ENCODE data around the gene PTPN5.

PTPN5 gene

GRCh38 chr11:18772211-18772610 lies 19.4 kb downstream of the PTPN5 start:
- no peak for DNase-seq

DNA sequence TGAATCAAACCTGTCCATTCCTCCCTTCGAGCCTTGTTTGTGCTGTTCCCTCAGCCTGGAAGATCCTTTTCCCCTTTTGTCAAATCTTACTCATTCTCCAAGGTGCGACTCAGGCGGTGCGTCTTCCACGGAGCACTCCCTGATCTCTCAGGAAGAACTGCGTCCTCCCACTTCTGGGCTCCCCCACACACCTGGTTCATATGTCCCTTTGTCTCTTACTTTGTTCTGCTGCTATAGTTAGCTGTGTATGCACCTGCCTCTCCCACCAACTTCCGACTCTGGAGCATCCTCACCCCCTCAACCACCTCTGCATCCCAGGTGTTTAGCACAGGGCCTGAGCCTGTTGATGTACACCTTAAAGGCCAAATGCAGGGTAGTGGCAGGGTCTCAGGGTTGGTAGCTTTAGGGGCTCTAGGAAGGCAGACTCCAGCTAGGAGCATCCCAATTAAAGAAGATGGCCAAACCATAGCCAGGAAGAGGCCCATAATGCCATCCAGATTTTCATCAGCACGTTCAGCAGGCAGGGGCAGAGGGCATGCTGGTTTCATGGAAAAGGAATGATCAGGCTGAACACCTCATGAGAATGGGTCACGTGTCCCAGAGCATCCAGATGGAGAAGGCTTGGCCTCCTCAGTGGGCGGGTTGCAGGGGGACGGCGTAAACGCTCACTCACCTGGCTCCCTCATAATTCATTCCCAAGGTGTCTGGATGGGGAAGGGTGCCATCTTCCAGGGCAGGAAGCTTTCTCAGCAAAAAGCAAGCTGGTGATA lies 20.1 kb downstream of the PTPN5 start:
- no peak for DNase-seq

- DNase-seq = no peak
Observed at GRCh38 chr11:18770479-18771125, 21.0 kb downstream of the PTPN5 start.

DNA sequence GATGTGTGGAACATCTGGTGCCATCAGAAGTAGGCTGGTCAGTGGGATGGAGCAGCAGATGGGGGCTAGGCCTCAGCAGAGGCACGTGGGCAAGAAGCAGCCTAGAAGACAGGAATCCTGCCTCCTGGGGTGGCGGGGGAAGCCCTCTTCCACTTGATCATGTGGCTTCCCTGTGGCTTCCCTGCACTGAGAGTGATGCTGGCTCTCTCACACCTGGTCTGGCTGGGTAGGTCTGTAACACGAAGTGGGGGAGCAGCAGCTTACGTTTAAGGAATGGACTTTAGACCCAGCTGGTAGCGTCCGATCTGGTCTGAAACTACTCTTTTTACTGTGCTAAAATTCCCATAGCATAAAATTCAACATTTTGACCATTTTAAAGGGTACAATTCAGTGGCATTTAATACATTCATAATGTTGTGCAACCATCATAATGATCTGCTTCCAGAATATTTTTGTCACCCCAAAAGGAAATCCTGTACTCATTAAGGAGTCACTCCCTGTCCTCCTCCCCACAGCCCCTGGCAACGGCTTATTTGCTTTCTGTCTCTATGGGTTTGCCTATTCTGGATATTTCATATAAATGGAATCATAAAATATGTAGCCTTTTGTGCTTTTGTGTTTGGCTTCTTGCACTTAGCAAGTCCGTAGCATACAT lies 21.7 kb downstream of the PTPN5 start:
- no peak for DNase-seq

- no peak for DNase-seq
Observed at GRCh38 chr11:18768978-18769377, 22.6 kb downstream of the PTPN5 start.

- DNase-seq = no peak
Observed at GRCh38 chr11:18768472-18768901, 23.1 kb downstream of the PTPN5 start.

DNA sequence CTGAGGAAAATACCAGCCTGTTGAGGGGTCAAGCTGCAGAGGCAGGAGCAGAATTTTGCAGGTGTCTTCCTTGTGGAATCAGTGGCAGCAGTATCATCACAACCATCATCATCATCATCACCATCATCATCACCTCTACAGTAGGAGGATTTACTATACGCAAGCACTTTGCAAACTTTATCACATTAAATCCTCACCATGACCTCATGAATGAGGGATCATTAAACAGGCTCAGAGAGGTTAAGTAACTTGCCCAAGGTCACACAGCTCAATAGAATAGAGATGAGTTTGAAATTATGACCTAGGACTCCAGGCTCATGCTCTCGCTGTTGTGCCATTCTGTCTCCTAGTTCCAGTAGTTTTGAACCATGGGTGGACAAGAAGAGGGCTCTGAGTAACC lies 25.6 kb downstream of the PTPN5 start:
- no peak for DNase-seq

GRCh38 chr11:18765554-18765953 lies 26.0 kb downstream of the PTPN5 start:
- DNase-seq = no peak

DNA sequence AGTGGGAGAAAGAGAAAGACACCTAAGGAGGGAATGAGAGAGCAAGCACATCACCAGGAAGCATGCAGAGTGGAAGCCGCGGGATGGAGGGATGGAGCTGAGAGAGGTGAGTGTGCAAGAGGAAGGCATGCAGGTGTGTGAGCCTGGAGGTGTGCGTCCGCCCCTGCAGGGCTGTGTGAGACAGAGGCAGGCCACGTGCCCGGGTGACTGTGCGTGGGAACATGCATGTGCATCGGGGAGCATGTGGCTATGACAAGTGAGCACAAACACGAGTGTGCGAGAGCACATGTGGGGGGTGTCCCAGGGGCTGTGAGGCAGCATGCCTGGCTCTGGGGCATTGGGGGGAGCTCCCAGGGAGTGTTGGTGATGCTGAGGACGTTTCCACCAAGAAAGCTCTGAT lies 29.9 kb downstream of the PTPN5 start:
- no peak for DNase-seq

DNA sequence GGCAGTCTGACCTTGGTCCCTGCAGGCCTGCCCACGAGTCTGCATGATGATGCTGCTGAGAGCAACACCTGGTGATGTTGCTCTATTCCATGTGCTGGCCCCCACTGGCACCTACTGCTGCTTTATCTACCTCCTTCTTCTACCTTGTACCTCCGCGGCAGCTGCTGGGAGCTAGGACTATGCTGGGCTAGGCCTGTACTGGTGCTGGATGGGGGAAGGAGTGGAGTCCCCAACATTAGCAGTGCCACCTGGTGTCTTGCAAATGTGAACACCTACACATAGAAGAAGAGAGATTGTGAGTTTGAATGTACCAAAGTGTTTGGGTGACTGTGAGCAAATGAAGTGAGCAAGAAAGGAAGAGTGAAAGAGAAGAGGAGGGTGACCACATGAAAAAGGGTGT lies 30.5 kb downstream of the PTPN5 start:
- no peak for DNase-seq

DNA sequence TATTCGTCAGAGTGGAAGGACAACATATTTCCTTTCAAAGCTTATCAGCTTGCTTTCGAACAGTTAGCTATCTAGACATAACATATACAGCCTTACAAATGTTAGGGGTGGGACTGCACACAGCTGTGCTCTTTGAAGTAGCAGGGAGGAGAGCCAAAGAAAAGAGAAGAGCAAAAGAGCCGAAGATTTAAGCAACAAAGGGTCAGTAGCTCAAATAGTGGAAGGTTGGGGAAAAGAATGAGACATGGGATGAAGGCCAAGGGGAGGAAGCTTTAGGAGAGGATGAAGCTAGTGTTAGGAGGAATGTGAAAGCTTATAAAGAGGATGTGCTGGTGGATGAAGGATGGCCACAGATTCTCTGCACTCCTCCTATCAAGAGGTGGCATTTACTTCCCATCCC lies 33.8 kb downstream of the PTPN5 start:
- no peak for DNase-seq

DNA sequence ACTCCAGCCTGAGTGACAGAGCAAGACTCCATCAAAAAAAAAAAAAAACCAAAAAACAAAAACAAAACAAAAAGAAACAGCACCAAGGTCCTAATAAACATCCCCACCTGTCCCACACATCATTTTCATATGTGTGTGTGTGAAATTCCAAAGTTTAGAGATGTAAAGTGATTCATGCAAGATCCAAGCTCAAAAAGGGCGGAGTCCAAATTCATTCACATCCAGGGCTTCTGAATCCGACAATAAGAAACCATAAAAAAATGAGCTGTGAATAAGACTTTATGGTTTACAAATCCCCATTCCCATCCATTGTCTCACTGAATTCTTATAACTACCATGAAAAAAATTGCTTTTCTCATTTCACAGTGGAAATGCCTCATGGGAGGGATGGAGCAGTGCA lies 34.7 kb downstream of the PTPN5 start:
- no peak for DNase-seq

GRCh38 chr11:18754308-18754707 lies 37.3 kb downstream of the PTPN5 start:
- DNase-seq = no peak

- no peak for DNase-seq
Observed at GRCh38 chr11:18752502-18752901, 39.1 kb downstream of the PTPN5 start.

- no peak for DNase-seq
Observed at GRCh38 chr11:18750944-18751343, 40.7 kb downstream of the PTPN5 start.

DNA sequence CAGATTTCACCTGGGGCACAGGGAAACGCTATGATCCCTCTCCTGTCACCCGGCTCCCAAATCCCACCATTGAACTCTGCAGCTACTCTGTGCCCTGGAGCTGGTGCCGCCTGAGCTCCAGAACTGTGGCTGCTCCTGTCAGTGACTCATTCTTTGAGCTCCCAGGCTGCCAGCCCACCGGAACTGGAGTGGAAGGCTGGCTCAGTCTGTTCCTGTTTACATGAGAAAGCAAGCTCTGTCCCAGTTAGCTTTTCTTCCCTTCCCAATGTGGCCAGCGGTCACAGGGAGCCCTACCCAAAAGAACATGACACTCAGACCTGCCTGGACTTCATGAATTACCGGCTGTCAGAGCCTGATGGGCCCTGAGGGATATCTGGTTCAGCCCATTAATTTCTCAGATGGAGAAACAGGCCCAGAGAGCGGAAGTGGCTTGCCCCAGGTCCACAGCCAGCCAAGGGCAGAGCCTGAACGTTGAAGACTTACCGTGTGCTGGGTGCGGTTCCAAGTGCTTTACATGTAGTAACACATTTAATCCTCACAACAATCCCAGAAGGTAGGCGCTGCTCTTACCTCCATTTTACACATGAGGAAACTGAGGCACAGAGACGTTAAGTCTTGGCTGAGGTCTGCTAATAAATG lies 41.8 kb downstream of the PTPN5 start:
- DNase-seq = no peak

DNA sequence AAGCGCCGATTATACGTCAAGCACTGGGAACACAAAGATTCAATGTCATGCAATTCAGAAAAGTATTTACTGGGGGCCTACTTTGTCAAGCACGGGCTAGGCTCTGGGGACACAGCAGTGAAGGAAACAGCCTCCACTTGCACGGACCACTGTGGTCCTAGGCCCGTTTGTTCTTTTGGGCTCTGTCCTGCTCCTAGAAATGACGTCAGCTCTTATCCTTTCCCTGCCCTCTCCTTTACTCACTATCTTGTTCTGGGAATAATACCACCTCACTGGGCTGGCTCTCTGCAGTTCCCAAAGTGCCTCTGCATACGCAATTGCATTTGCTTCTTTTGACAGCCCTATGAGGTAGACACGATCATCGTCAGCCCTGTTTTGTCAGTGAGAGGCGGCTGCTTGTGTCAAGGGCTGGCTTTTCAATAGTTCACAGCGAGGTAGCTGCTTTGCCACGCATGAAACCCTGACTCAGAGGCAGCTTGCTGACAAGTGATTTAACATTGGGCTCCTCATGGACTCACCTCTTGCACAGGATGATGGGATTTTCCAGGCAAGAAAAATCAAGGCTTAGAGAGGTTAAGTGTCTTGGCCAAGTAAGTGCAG lies 42.7 kb downstream of the PTPN5 start:
- no peak for DNase-seq

DNA sequence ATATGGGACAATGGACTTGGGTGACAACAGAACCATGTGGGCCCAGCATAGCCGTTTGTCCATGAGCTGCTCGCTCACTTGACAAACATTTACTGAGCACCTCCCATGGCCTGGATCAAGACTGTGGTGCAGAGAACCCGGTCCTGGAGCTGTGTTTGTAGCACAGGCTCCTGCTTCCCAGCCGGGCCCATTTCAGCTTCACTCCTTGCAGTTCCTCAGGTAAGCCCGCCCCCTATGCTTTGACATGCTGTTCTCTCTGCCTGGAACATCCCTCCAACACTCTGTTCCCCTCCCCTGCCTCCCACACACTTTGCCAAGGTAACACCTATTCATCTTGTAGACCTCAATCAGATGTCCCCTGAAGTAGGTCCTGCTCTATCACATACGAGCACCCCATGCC lies 46.3 kb downstream of the PTPN5 start:
- DNase-seq = no peak

DNA sequence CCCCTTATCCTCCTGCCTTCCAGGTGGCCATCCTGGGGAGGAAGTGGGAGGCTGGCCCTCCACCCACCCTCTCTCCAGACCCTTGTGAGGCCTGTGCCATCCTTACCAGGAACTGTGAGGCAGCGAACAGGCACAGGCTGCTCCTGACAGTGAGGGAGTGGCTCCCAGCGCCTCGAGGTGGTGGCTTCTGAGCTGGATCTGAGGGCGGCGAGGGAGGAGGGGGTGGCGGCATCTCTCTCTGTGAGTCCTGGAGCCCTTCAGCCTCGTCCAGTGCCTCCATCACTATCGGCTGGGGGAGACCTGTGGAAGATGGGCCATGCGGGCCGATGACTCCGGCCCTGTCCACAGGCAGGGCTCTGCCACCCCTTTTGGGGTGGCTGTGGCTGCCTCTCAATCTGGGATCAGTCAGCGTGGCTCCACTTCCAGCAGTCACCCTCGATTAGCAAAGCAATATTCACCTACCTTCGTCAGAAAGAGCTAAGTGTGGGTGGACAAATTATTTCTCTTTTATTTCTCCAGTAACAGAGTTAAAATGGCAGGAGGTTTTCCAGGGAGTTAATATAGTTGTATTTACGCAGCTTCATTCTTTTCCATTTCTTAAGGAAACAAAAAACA lies 47.6 kb downstream of the PTPN5 start:
- DNase-seq = no peak

DNA sequence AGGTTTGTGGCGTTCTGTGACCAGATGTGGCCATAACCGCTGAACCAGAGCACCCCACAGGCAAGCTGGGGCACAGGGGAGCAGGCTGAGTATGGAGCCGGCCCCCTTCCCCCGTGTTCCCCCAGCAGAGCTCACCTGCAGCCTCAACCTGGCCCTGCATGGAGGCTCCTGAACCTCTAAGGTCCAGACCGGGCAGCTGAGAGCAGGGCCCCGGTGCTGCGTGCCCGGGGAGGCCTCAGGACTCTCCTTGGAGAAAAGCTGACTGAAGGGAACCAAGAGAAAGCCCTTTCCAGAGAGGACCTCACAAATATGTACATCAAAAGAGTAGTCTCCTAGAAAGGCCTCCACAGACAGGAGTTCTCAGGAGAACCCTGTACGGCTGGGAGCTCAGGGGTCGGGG lies 48.2 kb downstream of the PTPN5 start:
- no peak for DNase-seq

DNA sequence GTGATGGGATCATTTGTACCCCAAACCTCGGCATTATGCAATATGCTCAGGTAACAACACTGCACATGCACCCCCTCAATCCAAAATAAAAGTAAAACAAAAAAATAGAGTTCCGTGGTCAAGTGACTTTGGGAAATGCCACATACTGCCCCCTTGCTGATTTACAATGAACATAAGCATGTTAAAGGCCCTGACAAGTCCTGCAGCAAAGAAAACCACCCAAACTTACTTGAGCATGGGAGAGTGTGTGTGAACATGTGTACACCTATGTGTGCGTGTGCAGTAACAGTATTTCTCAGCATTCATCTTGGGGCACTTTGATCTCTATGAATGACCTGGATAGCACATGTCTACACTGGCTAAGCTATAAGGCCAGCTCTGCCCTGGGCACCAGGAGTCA lies 49.8 kb downstream of the PTPN5 start:
- DNase-seq = no peak

- no peak for DNase-seq
Observed at GRCh38 chr11:18739685-18740084, 51.9 kb downstream of the PTPN5 start.

DNA sequence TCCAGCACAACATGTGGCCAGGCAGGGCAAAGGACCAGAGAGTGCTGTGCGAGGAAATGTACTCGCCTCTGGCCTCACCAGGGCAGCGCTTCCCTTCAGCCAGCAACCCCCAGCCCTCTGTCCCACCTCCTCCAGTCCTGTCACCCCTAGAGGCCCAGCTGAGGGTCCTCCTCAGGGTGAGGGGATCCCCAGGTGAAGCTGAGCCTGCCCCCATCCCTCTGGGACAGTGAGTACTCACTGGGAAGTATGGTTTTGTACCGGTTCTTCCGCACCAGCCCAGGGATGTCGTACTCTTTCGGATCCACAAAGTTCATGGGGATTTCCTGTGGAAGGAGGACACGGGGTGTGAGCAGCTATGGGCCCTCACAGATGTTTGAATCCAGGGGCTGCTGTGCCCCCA lies 54.0 kb downstream of the PTPN5 start:
- DNase-seq = no peak
